ENCODE data around the gene PHACTR1. TPM values are rescaled to one million over a fixed set of nuclear protein-coding genes. Genes with fewer than 3 reads are reported as not detected.

The PHACTR1 gene
- total and polyA plus RNA-seq, 12 donors, result 6.3 to 150 (median 79.9) TPM

DNA sequence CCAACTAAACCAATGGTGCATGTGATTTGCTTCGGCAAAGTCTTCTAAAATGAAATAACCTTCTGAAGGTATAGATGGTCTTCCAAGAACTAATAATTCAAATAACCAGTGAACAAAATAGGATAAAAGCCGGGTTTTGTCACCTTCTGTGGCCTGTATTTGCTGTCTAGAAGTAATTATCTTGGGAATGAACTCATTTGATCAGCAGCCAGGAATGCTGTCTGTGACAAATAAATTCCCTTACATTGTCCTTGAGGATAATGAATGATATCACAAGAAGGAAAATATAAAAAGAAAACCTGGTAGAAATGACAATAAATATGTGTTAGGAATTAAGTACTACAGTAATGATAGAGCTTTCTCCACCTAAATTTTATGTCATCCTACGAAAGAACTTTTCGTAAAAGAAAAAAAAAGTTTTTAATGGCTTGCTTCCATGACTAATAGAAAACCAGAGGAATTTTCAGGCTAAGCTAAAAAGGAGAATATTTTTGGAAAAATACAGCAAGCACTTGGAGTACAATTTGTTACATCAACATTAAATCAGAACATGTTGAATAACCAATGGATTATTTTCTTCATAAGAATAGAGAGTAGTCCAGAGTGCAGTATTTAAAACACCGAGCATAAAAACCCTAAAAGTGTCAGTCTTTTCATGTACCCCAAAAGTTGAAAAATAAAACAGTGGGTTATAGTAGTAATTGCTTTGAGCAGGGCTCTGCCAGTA is 364.1 kb downstream of the PHACTR1 start:
- DNase-seq (no peak), ATAC-seq (peak in 1 of 8 donors; percentile 24)
- 61 to 66% methylated on average over 5 of the region's 5 CpGs for WGBS, 2 donors
- Histone ChIP-seq H3K4me3 (no peak overlapping the region), H3K27me3 (no peaks in the 10 kb centered on the region), H3K4me1 (peaks cover 16 to 59% (median 47%) of the 10 kb centered on the region in 9 donors), H3K27ac (peak overlapping the region in 5 of 10 donors; percentile 12 to 66 (median 56)), H3K9me3 (no peaks in the 10 kb centered on the region), H3K36me3 (no peaks in the 10 kb centered on the region)
- TF ChIP-seq CTCF (IDR thresholded peaks at IDR 0.05), result no peak
- intact Hi-C loops (cut with DNase I), result no loop called here

- Histone ChIP-seq H3K9me3 (no peaks in the 10 kb centered on the region), H3K36me3 (no peaks in the 10 kb centered on the region), H3K4me1 (peaks cover 11 to 54% (median 42%) of the 10 kb centered on the region in 9 donors), H3K27ac (peak overlapping the region in 4 of 10 donors; percentile 53 to 66 (median 60)), H3K27me3 (no peaks in the 10 kb centered on the region), H3K4me3 (no peak overlapping the region)
- WGBS, 2 donors, result 68 to 75% methylated on average over 4 of the region's 4 CpGs
- intact Hi-C loops (cut with DNase I), result no loop called here
- no peak for TF ChIP-seq CTCF (IDR thresholded peaks at IDR 0.05)
- ATAC-seq, result no peak
- DNase-seq, result no peak
Measured at GRCh38 chr6:13081189-13081563, 364.6 kb downstream of the PHACTR1 start.

- no peaks in the 10 kb centered on the region for H3K36me3 ChIP-seq
- ATAC-seq, result peak in 3 of 8 donors; percentile 45 to 56 (median 50)
- no peak for DNase-seq
- no peak for TF ChIP-seq CTCF (IDR thresholded peaks at IDR 0.05)
- H3K4me3 ChIP-seq, result no peak overlapping the region
- no peaks in the 10 kb centered on the region for H3K9me3 ChIP-seq
- 65 to 71% methylated on average over 7 of the region's 7 CpGs for WGBS, 2 donors
- no peaks in the 10 kb centered on the region for H3K27me3 ChIP-seq
- H3K27ac ChIP-seq, result no peak overlapping the region
- intact Hi-C loops (cut with DNase I), result no loop called here
- peaks cover 0 to 13% (median 6%) of the 10 kb centered on the region in 9 donors for H3K4me1 ChIP-seq
Measured at GRCh38 chr6:13089296-13089994, 372.9 kb downstream of the PHACTR1 start.

- TF ChIP-seq CTCF (IDR thresholded peaks at IDR 0.05), result no peak
- WGBS, 2 donors, result 60 to 63% methylated on average over 6 of the region's 6 CpGs
- peak in 1 of 8 donors; percentile 28 for ATAC-seq
Measured at GRCh38 chr6:13091192-13091591, 374.6 kb downstream of the PHACTR1 start.

More at GRCh38 chr6:13091192-13091591, 374.6 kb downstream of the PHACTR1 start:
- H3K4me3 ChIP-seq, result no peak overlapping the region
- intact Hi-C loops (cut with DNase I), result no loop called here
- peaks cover 0 to 27% (median 14%) of the 10 kb centered on the region in 9 donors for H3K4me1 ChIP-seq
- no peak for DNase-seq
- no peaks in the 10 kb centered on the region for H3K36me3 ChIP-seq
- no peaks in the 10 kb centered on the region for H3K9me3 ChIP-seq
- no peak overlapping the region for H3K27ac ChIP-seq
- no peaks in the 10 kb centered on the region for H3K27me3 ChIP-seq
